K562 (cell line): ENCODE data around the gene RASL11A.

ENCODE experiments used
- CC2D1A ChIP-seq: fragments of 450-650 bp; IDR thresholded peaks from 2 replicates; pipeline ENCODE4 v1.6.1; 2017; ENCODE audit warnings: mild to moderate bottlenecking
- CCAR2 ChIP-seq: fragments of 200-400 bp; formaldehyde crosslinking; IDR thresholded peaks from 2 replicates; pipeline ENCODE4 v1.6.1; 2017; ENCODE audit warnings: mild to moderate bottlenecking, low read depth, low read length
- ELF4 ChIP-seq: fragments of 450-650 bp; formaldehyde crosslinking; IDR thresholded peaks from 2 replicates; pipeline ENCODE4 v1.4.0; 2022; ENCODE audit warnings: missing genetic modification characterization
- HDGF ChIP-seq: fragments of 450-650 bp; IDR thresholded peaks from 2 replicates; pipeline ENCODE4 v1.6.1; 2016
- KDM1A ChIP-seq, 2 experiments: fragments of 450-650 bp; IDR thresholded peaks; 2 replicates each; pipeline ENCODE4 v1.6.1; 2016; ENCODE audit warnings: mild to moderate bottlenecking in 2 of 2
- MXI1 ChIP-seq: IDR thresholded peaks from 2 replicates; pipeline ENCODE4 v1.6.1; 2011; ENCODE audit warnings: low read depth, mild to moderate bottlenecking, improper control_type of control experiment, low read length
- SMC3 ChIP-seq: conservative IDR thresholded peaks from 2 replicates; pipeline ENCODE4 v1.6.1; 2011; ENCODE audit warnings: low read depth, low read length, improper control_type of control experiment; ENCODE audit not compliant: insufficient read depth
- SREBF1 ChIP-seq: fragments of 150-350 bp; IDR thresholded peaks from 2 replicates; pipeline ENCODE4 v1.6.1; 2014; ENCODE audit warnings: antibody characterized with exemption, low read depth, low read length, borderline replicate concordance
- TF ChIP-seq, protein P1 (sequence below): fragments of 250-450 bp; sonication (Bioruptor Pico); IDR thresholded peaks from 2 replicates; pipeline ENCODE4 v1.4.0; 2020; ENCODE audit warnings: mild to moderate bottlenecking, moderate library complexity
- TF ChIP-seq, protein P2 (sequence below), 3 experiments: IDR thresholded peaks in 2 of 3; conservative IDR thresholded peaks in 1 of 3; 2 replicates each; pipeline ENCODE4 v1.5.1; 2011 to 2012; ENCODE audit warnings: low read length in 3 of 3, mild to moderate bottlenecking in 3 of 3, control low read depth in 2 of 3, improper control_type of control experiment in 1 of 3, inconsistent platforms in 1 of 3, low read depth in 1 of 3, mixed read lengths in 1 of 3, moderate library complexity in 1 of 3; ENCODE audit not compliant: insufficient read depth in 2 of 3
- TF ChIP-seq, protein P3 (sequence below): sonication (generic); formaldehyde crosslinking; IDR thresholded peaks from 2 replicates; pipeline ENCODE4 v1.9.0; 2022; ENCODE audit warnings: mild to moderate bottlenecking, missing genetic modification reagents

DNA sequence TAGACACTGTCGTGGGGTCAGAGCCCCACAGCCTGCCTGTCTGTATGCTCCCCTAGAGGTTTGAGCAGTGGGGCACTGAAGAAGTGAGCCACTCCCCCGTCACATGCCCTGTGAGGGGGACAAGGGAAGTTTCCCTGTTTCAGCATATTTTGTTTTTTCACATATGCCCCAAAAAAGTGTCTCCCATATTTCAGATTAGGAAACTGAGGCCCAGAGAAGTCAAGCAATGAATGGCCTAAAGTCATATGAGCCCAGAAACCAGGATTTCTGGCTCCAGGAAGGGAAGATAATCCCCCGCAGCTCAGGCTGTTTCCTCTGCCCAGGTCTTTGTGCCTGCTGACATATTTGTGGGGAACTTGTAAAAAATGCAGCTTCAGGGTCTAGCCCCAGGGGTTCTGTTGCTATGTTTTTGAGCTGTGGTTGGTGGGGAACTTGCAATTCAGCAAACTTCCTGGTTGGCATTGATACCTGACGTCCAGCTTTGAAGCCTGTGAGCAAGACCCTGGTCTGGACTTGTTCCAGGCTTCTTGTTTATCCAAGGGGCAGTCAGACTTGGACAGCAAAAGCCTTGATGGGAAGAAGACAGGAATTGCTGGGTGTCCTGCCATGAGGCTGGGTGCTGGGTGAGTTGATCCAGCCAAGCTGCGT is 9.5 kb downstream of the RASL11A start:
- TF ChIP-seq KDM1A (IDR thresholded peaks at IDR 0.05) (no peak), HDGF (no peak), MXI1 (no peak), CC2D1A (no peak), CCAR2 (no peak), SREBF1 (no peak), SMC3 (no peak), ELF4 (CRISPR knock-in tag) (no peak)
- TF ChIP-seq, protein P1, sequence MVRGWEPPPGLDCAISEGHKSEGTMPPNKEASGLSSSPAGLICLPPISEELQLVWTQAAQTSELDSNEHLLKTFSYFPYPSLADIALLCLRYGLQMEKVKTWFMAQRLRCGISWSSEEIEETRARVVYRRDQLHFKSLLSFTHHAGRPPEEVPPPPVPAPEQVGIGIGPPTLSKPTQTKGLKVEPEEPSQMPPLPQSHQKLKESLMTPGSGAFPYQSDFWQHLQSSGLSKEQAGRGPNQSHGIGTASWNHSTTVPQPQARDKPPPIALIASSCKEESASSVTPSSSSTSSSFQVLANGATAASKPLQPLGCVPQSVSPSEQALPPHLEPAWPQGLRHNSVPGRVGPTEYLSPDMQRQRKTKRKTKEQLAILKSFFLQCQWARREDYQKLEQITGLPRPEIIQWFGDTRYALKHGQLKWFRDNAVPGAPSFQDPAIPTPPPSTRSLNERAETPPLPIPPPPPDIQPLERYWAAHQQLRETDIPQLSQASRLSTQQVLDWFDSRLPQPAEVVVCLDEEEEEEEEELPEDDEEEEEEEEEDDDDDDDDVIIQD (CRISPR knock-in tag) = no peak
- TF ChIP-seq, protein P2, sequence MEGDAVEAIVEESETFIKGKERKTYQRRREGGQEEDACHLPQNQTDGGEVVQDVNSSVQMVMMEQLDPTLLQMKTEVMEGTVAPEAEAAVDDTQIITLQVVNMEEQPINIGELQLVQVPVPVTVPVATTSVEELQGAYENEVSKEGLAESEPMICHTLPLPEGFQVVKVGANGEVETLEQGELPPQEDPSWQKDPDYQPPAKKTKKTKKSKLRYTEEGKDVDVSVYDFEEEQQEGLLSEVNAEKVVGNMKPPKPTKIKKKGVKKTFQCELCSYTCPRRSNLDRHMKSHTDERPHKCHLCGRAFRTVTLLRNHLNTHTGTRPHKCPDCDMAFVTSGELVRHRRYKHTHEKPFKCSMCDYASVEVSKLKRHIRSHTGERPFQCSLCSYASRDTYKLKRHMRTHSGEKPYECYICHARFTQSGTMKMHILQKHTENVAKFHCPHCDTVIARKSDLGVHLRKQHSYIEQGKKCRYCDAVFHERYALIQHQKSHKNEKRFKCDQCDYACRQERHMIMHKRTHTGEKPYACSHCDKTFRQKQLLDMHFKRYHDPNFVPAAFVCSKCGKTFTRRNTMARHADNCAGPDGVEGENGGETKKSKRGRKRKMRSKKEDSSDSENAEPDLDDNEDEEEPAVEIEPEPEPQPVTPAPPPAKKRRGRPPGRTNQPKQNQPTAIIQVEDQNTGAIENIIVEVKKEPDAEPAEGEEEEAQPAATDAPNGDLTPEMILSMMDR (IDR thresholded peaks at IDR 0.05 in 2 of 3, conservative IDR thresholded peaks at IDR 0.05 in 1 of 3; ENCODE audit: insufficient read depth in 2 of 3, low read depth in 1 of 3, low read length in 3 of 3) = no peak
- TF ChIP-seq, protein P3, sequence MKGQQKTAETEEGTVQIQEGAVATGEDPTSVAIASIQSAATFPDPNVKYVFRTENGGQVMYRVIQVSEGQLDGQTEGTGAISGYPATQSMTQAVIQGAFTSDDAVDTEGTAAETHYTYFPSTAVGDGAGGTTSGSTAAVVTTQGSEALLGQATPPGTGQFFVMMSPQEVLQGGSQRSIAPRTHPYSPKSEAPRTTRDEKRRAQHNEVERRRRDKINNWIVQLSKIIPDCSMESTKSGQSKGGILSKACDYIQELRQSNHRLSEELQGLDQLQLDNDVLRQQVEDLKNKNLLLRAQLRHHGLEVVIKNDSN = no peak
